Erythroblast (primary cell): ENCODE measurements around the gene LRP1B.

ENCODE experiments used
- GATA1 ChIP-seq: IDR thresholded peaks from 2 replicates; pipeline ENCODE4 v1.6.1; 2011; ENCODE audit warnings: low read depth, mild to moderate bottlenecking, control low read depth, low read length, moderate library complexity
- POLR2A ChIP-seq: IDR thresholded peaks from 2 replicates; pipeline ENCODE4 v1.6.1; 2011; ENCODE audit warnings: mild to moderate bottlenecking, low read length

DNA sequence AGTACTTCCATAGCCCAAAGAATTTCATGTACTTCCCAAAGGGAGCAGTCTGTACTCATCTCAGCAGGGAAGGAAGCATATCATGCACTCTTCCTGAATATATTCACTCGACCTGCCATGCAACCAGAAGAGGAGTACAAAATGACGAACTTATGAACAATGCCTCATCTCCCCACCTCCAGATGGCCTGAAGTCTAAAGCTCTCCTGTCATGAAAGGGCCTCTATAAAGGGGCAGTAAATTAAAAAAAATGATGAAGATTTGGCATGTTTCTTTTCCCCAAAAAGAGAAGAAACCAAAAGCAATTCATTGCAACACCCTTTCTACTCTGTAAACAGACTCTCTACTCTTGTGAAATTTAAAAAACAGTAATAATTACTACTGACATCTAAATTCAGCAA is 1601.1 kb downstream of the LRP1B start:
- no peak for TF ChIP-seq POLR2A
- TF ChIP-seq GATA1, result no peak
